Fibroblast of pulmonary artery (primary cell): ENCODE measurements around the gene LTC4S.

Experiments
- DNase-seq: peaks from one replicate; pipeline ENCODE4 v3.0.0-alpha.2; 2010; ENCODE audit warnings: low read depth
- H3K4me3 ChIP-seq: replicated peaks from 2 replicates; pipeline ENCODE4 v1.5.1; 2011; ENCODE audit warnings: low read depth, mild to moderate bottlenecking, control low read depth, low read length, moderate library complexity
- CTCF ChIP-seq: IDR thresholded peaks from 2 replicates; pipeline ENCODE4 v1.5.1; 2011; ENCODE audit warnings: mild to moderate bottlenecking, control low read depth, low read length, inconsistent platforms; ENCODE audit errors: missing control alignments

Gene LTC4S

DNA sequence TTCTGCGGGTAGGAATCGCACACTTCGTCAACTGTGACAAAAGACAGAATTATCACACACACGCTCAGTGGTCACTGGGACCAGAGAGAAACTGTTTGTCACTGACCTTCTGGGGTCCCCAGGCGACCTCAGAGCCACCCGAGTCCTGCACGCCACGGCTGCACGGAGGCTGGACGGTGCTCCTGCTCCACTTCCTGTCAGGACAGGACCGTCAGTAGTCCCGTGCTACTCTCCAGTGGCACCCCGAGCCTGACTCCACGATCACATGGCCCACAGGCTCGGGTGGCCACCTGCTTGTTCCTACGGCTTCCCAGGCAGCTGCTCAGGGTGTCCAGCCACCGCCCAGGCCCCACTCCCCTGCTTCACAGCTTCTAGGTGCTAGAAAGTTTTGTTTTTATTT, 47.0 kb downstream of the LTC4S start:
- H3K4me3 ChIP-seq: no peak overlapping the region
- TF ChIP-seq CTCF: no peak
- DNase-seq: no peak

- no peak for DNase-seq
- no peak for TF ChIP-seq CTCF
- H3K4me3 ChIP-seq: no peak overlapping the region
Measured at GRCh38 chr5:179841621-179842020, 47.8 kb downstream of the LTC4S start.
